Lower lobe of right lung (tissue), 2 donors: Measurements from ENCODE around the gene KRT83. TPM values are rescaled to one million over a fixed set of nuclear protein-coding genes. Genes with fewer than 3 reads are reported as not detected.

Experiments used
- ATAC-seq, 2 donors: fragments of 200-7000 bp; cut with Tn5 transposase; one replicate each; pipeline ENCODE4 v1.9.1; 2020 to 2022; ENCODE audit warnings: mild to moderate bottlenecking in 2 of 2, moderate library complexity in 2 of 2
- DNase-seq: peaks from one replicate; pipeline ENCODE4 v3.0.0-alpha.2; 2020
- H3K27ac ChIP-seq: fragments of 200-600 bp; one replicate; pipeline ENCODE4 v1.8.0; 2022
- H3K27me3 ChIP-seq: fragments of 200-600 bp; one replicate; pipeline ENCODE4 v1.8.0; 2022; ENCODE audit warnings: low read depth
- H3K36me3 ChIP-seq: fragments of 200-600 bp; one replicate; pipeline ENCODE4 v1.8.0; 2022; ENCODE audit warnings: mild to moderate bottlenecking
- H3K4me1 ChIP-seq: fragments of 200-600 bp; one replicate; pipeline ENCODE4 v1.8.0; 2022
- H3K4me3 ChIP-seq: fragments of 200-600 bp; one replicate; pipeline ENCODE4 v1.8.0; 2022; ENCODE audit warnings: mild to moderate bottlenecking
- H3K9me3 ChIP-seq: fragments of 200-600 bp; one replicate; pipeline ENCODE4 v1.8.0; 2022
- intact Hi-C: fragments of 100-400 bp; cut with DNase I; formaldehyde crosslinking; loops from one replicate; pipeline ENCODE4 v1.11.0; 2022
- total RNA-seq: library from RNA; stranded (reverse); fragmentation: NEBNext Ultra II Directional; extraction: Animal tissue kit (Norgen Biotek cat#: 25700); gene quantifications from one replicate; pipeline ENCODE4 v1.2.1, GENCODE V29; 2021
- TF ChIP-seq, protein P1 (sequence below): fragments of 200-600 bp; IDR thresholded peaks from one replicate; pipeline ENCODE4 v1.8.0; 2022; ENCODE audit warnings: antibody characterized with exemption, mild to moderate bottlenecking
- donor health status: DM: no; HTN: yes; CAD: no; lungs with severe emphysema.

KRT83 gene
- total RNA-seq, 1 donor from 2014 or later = not detected

DNA sequence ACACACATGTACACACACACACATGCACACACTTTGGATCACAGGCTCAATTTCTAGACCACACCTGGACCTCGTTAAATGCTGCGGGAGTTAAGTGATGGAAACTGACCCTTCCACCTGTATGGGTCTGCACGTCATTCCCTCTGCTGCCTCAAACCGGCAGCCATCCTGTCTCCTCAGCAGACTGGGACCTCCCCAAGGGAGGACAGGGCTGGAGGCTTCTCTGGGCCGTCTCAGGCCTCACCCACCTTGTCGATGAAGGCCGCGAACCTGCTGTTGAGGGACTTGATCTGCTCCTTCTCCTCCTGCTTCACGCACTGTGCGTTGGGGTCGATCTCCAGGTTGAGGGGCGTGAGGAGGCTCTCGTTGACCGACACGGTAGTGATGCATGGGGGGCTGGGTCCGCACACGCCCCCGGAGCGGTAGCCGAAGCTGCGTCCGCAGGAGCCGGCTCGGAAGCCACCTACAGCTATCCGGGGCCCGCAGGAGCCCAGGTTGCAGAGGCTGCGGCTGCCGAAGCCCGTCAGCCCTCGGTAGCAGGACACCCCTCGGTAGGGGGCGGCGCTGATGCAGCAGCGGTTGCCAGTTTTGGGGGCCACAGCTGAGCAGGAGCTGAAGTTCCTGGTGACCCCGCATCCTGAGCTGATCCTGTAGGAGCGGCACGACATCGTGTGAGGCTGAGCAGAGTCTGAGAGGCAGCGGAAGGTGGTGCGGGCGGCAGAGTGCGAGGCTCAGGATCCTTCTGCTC is 45.7 kb upstream of the KRT83 start, which contains the start of gene KRT85:
KRT85 (minus strand) TSS at position 744 of the 748 bp plus-strand sequence; CDS start at position 668, 76 bp downstream.
- intact Hi-C loops = no loop called here
- no peak within 1 kb of the TSS for H3K4me3 ChIP-seq
- H3K4me1 ChIP-seq = no peaks in the 10 kb centered on the region

DNA sequence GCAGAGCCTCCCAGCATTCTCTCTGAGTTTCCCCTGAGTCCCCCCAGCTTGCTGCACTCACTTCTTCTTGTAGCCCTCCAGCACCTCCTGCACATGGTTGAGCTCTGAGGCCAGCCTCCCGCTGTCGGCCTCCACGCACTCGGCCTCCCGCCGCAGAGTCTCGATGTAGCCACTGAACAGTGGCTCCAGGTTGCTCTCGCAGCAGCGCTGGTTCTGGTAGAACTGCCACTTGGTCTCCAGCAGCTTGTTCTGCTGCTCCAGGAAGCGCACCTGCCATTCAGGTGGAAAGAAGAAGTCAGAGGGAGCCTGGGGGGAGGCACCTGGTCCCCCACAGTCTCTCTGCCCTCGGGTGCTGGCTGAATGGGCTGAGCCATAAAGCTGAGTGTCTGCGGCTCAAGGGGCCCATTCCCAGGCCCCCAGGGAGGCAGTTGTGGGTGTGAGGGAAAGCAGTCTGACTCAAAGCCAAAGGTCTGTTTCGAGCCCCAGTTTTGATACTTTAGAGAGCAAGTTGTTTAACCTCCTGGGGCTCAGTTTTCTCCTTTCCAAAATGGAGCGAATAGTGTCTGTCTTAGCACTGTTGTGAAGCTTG is 43.8 kb upstream of the KRT83 start:
- TF ChIP-seq, protein P1, sequence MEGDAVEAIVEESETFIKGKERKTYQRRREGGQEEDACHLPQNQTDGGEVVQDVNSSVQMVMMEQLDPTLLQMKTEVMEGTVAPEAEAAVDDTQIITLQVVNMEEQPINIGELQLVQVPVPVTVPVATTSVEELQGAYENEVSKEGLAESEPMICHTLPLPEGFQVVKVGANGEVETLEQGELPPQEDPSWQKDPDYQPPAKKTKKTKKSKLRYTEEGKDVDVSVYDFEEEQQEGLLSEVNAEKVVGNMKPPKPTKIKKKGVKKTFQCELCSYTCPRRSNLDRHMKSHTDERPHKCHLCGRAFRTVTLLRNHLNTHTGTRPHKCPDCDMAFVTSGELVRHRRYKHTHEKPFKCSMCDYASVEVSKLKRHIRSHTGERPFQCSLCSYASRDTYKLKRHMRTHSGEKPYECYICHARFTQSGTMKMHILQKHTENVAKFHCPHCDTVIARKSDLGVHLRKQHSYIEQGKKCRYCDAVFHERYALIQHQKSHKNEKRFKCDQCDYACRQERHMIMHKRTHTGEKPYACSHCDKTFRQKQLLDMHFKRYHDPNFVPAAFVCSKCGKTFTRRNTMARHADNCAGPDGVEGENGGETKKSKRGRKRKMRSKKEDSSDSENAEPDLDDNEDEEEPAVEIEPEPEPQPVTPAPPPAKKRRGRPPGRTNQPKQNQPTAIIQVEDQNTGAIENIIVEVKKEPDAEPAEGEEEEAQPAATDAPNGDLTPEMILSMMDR = no peak
- H3K27ac ChIP-seq = no peak overlapping the region
- no peaks in the 10 kb centered on the region for H3K4me1 ChIP-seq
- H3K36me3 ChIP-seq = no peaks in the 10 kb centered on the region
- H3K4me3 ChIP-seq = no peak overlapping the region
- ATAC-seq = no peak
- H3K9me3 ChIP-seq = no peaks in the 10 kb centered on the region
- peaks cover 9% of the 10 kb centered on the region for H3K27me3 ChIP-seq
- intact Hi-C loops = no loop called here
- DNase-seq = no peak

More for the DNA sequence above, 45.7 kb upstream of the KRT83 start, which contains the start of gene KRT85:
- no peak within 1 kb of the TSS for H3K27ac ChIP-seq
- H3K9me3 ChIP-seq = no peaks in the 10 kb centered on the region
- H3K27me3 ChIP-seq = peaks cover 9% of the 10 kb centered on the region
- DNase-seq (no peak), ATAC-seq (no peak)
- H3K36me3 ChIP-seq = no peaks in the 10 kb centered on the region
- TF ChIP-seq, protein P1 = no peak

DNA sequence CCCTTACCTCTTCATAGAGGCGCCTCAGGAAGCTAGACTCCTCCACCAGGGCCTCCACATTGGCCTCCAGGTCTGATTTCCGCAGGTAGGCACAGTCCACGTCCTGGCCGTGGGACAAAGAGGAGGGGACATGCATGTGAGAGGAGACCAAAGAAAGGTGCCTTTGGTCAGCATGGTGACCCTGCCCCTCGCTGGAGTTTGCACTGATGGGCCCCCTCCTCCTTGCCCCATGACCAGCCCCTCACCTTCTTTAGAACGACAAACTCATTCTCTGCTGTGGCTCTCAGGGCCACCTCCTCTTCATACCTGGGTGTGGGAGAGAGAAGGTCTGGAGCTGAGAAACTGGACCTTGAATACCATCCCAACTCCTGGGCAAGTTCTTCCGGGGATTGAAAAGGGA is 42.9 kb upstream of the KRT83 start:
- Histone ChIP-seq H3K27me3 (peaks cover 9% of the 10 kb centered on the region), H3K27ac (no peak overlapping the region), H3K4me3 (no peak overlapping the region), H3K4me1 (no peaks in the 10 kb centered on the region), H3K9me3 (no peaks in the 10 kb centered on the region), H3K36me3 (no peaks in the 10 kb centered on the region)
- DNase-seq = no peak
- TF ChIP-seq, protein P1 = no peak
- ATAC-seq = no peak
- intact Hi-C loops = no loop called here

DNA sequence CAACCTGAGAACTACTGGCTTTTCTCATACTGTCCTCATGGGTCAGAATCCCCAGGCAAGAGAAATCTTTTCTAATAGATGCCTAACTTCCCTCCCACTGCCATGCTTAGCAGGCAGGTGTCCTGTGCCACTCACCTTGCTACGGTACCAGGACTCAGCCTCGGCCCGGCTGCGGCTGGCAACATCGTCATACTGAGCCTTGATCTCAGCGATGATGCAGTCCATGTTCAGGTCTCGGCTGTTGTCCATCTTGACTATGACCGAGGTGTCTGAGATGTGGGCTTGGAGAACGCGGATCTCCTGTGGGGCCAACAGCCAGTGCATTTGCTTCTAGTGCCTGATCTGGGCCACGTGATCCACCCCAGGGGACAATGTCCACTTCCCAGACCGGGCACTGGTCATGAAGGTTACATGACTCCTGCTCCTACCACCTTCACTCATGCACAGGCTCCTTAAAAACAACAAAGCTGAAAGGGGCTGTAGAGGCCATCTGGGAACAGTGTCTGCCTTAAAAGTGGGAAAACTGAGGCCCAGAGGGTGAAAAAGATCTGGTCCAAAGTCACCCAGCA is 42.0 kb upstream of the KRT83 start:
- Histone ChIP-seq H3K9me3 (no peaks in the 10 kb centered on the region), H3K4me1 (no peaks in the 10 kb centered on the region), H3K36me3 (no peaks in the 10 kb centered on the region), H3K27ac (no peak overlapping the region), H3K27me3 (peaks cover 12% of the 10 kb centered on the region), H3K4me3 (no peak overlapping the region)
- intact Hi-C loops = no loop called here
- DNase-seq (no peak), ATAC-seq (no peak)
- TF ChIP-seq, protein P1 = no peak

DNA sequence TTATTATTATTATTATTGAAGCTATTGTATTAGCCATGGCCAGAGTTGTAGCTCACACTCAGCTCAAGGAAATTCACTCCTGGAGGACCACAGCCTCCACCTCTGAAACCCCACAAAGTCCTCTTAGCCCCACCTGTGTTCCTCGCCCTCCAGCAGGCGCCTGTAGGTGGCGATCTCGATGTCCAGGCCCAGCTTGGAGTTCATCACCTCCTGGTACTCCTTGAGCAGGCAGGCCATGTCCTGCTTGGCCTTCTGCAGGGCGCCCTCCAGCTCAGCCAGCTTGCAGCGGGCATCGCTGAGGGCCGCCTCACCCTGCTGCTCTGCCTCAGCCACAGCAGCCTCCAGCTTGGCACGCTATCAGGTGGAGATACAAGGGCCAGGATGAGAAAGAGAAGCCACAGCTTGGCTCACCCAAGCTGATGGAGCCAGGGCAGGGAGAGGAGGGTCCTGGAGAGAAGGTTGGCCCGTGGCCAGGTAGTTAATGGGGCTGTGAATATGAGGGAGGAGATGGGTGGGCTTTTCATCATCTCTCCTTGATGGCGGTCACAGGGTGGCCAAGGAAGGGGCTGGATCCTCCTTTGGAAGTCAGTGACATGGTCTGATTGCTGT is 41.0 kb upstream of the KRT83 start:
- Histone ChIP-seq H3K36me3 (no peaks in the 10 kb centered on the region), H3K4me3 (no peak overlapping the region), H3K27me3 (peaks cover 12% of the 10 kb centered on the region), H3K9me3 (no peaks in the 10 kb centered on the region), H3K27ac (no peak overlapping the region), H3K4me1 (no peaks in the 10 kb centered on the region)
- no peak for ATAC-seq
- TF ChIP-seq, protein P1 = peak; percentile 16
- no peak for DNase-seq
- intact Hi-C loops = no loop called here
